Mucosa of descending colon (tissue), 3 donors: Measurements from ENCODE around the gene KIF18B. TPM values are rescaled to one million over a fixed set of nuclear protein-coding genes. Genes with fewer than 3 reads are reported as not detected.

ENCODE experiments used
- ATAC-seq: fragments of 200-7000 bp; cut with Tn5 transposase; one replicate; pipeline ENCODE4 v1.9.1; 2020; ENCODE audit warnings: mild to moderate bottlenecking, moderate library complexity
- DNase-seq, 3 donors: peaks; one replicate each; pipeline ENCODE4 v3.0.0-alpha.2; 2020
- H3K36me3 ChIP-seq: fragments of 200-600 bp; one replicate; pipeline ENCODE4 v1.8.0; 2021; ENCODE audit warnings: low read depth, mild to moderate bottlenecking
- H3K4me1 ChIP-seq: fragments of 200-600 bp; one replicate; pipeline ENCODE4 v1.8.0; 2021; ENCODE audit warnings: low read depth, mild to moderate bottlenecking
- H3K4me3 ChIP-seq: fragments of 200-600 bp; one replicate; pipeline ENCODE4 v1.8.0; 2021; ENCODE audit warnings: mild to moderate bottlenecking
- H3K9me3 ChIP-seq: fragments of 200-600 bp; one replicate; pipeline ENCODE4 v1.8.0; 2021; ENCODE audit warnings: mild to moderate bottlenecking
- intact Hi-C, 2 donors: fragments of 100-400 bp; cut with DNase I in 1 of 2; cut with micrococcal nuclease in 1 of 2; formaldehyde crosslinking; loops; one replicate each; pipeline versions ENCODE4 v1.11.0 to v1.11.1; 2022; cut with DNase I, micrococcal nuclease
- total RNA-seq, 3 donors: library from RNA; stranded (reverse); fragmentation: NEBNext Ultra II Directional in 2 of 3; extraction: Animal tissue kit (Norgen Biotek cat#: 25700) in 2 of 3; gene quantifications; one replicate each; pipeline versions ENCODE4 v1.2.1 to v1.2.4, GENCODE V29; 2021 to 2023
- TF ChIP-seq, protein P1 (sequence below): fragments of 200-600 bp; IDR thresholded peaks from one replicate; pipeline ENCODE4 v1.8.0; 2022; ENCODE audit warnings: antibody characterized with exemption, mild to moderate bottlenecking
- donor health status: DM: no; HTN: no; CAD: no; lungs with moderate emphysema.
- donor health status: DM: no; HTN: no; CAD: no.
- donor health status: DM: no; HTN: yes; CAD: no.

Gene KIF18B
- total RNA-seq, 3 donors from 2014 or later: 2.2 to 10.3 (median 4.6) TPM

DNA sequence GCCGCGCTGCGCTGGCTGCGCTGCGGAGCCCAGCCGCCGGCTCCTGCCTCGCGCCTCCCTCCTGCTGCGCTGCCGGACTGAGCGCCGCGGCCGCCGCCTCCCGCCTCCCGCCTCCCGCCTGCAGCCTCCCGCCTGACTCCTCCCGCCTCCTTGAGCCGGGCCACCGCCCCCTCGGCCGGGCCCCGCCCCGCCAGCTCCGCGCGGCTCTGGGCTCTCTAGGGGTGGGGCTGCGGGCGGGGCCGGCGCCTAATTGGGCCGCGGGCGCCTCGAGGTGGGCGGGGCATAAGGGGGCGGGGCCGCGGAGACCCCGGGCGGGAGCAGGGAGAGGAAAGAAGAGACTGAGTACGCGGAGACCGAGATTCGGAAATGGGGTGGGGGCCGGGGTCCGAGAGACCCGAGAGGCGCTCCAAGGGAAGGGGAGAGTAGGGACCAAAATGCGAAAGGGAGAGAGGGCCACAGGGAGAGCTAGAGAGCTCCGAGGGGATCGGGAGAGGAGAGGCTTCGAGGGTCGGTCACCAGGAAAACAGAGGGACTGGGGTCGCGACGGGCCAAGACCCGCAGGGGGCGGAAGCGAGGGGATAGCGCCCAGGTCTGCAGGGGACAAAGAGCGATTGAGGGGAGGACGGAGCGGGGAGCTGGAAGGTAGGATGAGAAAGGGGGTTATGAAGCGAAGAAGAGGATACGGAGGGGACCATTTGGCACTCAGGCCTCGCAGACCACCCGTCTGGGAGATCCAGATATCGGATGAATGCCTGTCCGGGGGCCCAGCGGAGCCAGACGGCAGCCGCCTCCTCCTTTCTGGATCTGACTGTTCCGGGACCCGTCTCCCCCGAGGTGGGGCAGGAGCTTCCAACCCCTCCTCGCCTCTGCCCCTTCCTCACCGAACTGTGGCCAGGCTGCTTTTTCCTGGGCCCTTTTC lies 20.9 kb upstream of the KIF18B start, which contains the start of gene C1QL1:
TSS of gene C1QL1 (minus strand) at position 79 of the 919 bp plus-strand sequence. CDS start 255 bp downstream, outside the sequence.
- Histone ChIP-seq H3K4me3 (no peak within 1 kb of the TSS), H3K9me3 (no peaks in the 10 kb centered on the region), H3K4me1 (peaks cover 23% of the 10 kb centered on the region), H3K36me3 (no peaks in the 10 kb centered on the region)
- ATAC-seq (peak; percentile 99), DNase-seq (peak; percentile 91 to 95 (median 92))
- intact Hi-C loops: no loop called here
- TF ChIP-seq, protein P1, sequence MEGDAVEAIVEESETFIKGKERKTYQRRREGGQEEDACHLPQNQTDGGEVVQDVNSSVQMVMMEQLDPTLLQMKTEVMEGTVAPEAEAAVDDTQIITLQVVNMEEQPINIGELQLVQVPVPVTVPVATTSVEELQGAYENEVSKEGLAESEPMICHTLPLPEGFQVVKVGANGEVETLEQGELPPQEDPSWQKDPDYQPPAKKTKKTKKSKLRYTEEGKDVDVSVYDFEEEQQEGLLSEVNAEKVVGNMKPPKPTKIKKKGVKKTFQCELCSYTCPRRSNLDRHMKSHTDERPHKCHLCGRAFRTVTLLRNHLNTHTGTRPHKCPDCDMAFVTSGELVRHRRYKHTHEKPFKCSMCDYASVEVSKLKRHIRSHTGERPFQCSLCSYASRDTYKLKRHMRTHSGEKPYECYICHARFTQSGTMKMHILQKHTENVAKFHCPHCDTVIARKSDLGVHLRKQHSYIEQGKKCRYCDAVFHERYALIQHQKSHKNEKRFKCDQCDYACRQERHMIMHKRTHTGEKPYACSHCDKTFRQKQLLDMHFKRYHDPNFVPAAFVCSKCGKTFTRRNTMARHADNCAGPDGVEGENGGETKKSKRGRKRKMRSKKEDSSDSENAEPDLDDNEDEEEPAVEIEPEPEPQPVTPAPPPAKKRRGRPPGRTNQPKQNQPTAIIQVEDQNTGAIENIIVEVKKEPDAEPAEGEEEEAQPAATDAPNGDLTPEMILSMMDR: no peak

DNA sequence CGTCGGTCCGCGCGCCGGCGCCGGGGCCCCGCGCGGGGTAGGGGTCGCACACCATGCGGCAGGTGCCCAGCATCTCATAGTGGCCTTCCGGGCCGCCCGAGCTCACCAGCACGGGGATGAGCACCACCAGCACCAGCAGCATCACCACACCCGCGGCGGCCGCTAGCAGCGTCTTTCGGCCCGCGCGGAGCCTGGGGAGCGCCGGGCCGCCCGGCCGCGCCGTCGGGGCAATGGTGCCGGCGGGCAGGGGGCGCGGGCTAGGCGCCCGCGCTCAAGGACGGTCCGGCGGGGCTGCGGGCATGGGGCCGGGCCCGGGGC lies 20.3 kb upstream of the KIF18B start:
- no peak for ATAC-seq
- TF ChIP-seq, protein P1: no peak
- H3K36me3 ChIP-seq: no peaks in the 10 kb centered on the region
- DNase-seq: peak in 1 of 3 donors; percentile 38
- no peaks in the 10 kb centered on the region for H3K9me3 ChIP-seq
- intact Hi-C loops: no loop called here
- H3K4me1 ChIP-seq: peaks cover 23% of the 10 kb centered on the region
- no peak overlapping the region for H3K4me3 ChIP-seq

DNA sequence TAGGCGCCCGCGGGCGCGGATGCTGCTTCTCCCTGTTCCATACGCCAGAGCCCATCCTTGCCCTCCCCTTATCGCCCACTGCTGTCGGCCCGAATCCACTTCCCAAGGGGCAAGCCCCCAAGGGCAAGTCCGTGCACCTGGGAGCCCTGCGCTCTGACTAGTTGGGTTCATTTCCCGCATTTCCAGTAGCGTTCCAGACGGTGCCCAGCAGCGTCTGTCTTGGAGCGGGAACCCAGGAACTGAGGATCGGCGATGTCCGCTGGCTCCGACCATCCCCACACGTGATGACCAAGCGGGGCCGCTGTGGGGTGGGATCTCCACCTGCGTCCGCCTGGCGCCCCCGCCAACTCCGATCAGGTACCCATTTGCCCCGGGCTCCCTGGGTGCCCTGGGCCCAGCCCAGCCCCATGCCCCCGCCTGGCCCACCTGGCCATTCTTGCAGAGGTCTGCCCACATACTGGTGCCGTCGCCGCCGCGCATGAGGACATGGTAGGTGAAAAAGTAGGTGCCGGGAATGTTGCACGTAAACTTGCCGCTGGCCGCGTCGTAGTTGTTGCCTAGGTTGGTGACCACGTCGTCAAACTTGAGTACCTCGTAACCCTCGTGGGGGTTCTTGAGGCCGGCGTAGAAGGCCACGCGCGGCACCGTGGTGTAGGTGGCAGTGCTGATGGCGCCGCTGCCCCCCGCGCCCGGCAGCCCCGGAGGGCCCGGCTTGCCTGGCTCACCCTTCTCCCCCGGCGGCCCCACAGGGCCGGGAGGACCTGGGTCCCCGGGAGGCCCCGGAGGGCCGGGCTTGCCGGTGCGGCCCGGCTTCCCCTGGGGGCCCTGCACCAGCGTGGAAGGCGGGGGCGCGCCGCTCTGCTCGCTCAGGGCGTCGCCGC lies 19.7 kb upstream of the KIF18B start:
- TF ChIP-seq, protein P1: no peak
- H3K9me3 ChIP-seq: no peaks in the 10 kb centered on the region
- DNase-seq: peak in 1 of 3 donors; percentile 35
- intact Hi-C loops: no loop called here
- no peaks in the 10 kb centered on the region for H3K36me3 ChIP-seq
- ATAC-seq: no peak
- H3K4me1 ChIP-seq: peaks cover 23% of the 10 kb centered on the region
- no peak overlapping the region for H3K4me3 ChIP-seq

DNA sequence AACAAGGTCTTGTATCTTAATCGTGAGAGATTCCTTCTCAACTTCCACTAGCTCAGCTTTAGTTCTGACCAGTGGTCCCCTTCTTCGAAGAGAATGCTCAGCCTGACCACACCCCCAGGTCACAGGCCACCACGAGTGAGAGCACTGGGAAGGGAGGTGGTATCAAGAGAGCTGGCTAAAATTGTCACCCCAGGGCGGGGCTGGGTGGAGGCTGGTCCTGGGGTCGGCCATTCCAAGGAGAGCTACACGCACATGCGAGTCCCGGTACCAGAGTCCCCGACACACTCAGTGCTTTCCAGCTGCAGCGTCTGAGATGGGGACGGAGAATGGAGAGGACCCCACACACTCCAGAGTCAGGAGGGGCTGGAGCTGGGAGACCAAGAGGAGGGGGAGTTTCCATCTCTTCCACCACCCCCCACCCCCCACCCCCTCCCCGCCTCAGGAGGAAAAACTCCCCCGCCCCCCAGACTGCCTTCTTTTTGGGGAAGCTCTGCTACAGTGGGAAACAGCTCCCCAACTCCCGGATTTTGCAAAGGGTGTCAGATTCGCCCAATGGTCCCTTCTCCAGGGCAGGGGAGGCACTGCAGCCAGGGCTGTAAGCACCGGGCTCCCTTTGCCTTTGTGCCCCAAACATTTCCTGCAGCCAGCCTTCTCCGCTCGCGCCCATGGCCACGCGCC lies 18.9 kb upstream of the KIF18B start:
- intact Hi-C loops: no loop called here
- Histone ChIP-seq H3K4me3 (no peak overlapping the region), H3K9me3 (no peaks in the 10 kb centered on the region), H3K4me1 (peaks cover 23% of the 10 kb centered on the region), H3K36me3 (no peaks in the 10 kb centered on the region)
- ATAC-seq (no peak), DNase-seq (no peak)
- TF ChIP-seq, protein P1: no peak

DNA sequence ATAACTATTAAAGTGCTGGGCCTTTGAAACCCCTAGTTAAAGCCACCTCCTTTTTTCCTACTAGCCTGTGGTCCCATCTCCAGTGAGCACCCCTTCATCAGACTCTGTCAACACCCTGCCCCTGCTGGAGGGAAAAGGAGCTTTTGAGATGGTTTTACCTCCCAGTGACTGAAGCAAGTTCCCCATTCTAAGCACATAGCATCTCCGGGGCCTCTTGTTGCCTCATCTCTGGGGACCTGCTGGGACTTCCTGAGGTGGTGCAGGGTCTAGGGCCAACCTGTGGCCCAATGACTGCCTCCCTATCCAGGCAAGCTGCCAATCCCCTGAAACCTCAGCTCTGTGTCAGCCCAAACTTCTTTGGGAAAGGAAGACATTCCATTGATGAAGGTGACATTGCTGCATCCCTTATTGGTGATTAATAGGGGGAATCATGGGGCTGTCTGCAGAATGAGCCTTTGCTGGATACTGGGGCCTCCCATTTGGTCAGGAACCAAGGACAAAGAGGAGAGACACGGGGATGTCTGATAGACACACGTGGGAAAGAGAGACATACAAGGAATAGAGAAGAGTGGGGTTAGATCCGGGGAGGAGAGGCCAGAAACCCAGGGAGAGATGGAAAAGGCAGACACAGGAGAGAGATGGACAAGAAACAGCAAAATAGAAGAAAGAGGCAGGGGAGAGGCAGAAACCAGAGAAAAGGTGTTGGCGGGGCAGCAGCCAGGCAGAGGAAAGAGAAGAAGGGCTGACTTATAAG lies 18.1 kb upstream of the KIF18B start:
- TF ChIP-seq, protein P1: no peak
- peaks cover 23% of the 10 kb centered on the region for H3K4me1 ChIP-seq
- DNase-seq (no peak), ATAC-seq (no peak)
- no peaks in the 10 kb centered on the region for H3K36me3 ChIP-seq
- intact Hi-C loops: no loop called here
- no peaks in the 10 kb centered on the region for H3K9me3 ChIP-seq
- H3K4me3 ChIP-seq: no peak overlapping the region
